ENCODE results near the gene PSD2. TPM values are rescaled to one million over a fixed set of nuclear protein-coding genes. Genes with fewer than 3 reads are reported as not detected.
"Not testable (repeated sequence)": the region's sequence is repeated elsewhere in the genome, so short reads cannot be mapped to it uniquely, and the experiment has no call there.

PSD2 gene
- total RNA-seq, 1 experiment from 2014 or later = 0.05 TPM

DNA sequence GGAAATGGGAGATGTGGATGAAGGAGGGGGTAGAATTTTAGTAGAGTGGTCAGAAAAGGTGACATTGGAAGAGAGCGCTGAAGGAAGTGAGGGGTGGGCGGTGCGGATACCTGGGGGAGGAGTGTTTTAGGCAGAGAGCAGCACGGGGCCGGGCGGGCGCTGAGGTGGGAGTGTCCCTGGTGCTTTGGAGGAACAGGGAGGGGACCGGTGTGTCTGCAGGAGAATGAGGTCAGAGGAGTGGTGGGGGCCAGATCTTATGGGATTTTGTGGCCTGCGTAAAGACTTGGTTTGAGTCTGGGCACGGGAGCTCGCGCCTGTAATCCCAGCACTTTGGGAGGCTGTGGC, 5.8 kb upstream of the PSD2 start:
- in situ Hi-C loops (cut with HindIII; ENCODE audit: low pct_unique_long_range_greater_than_20kb, low sequenced_read_pairs) (no loop called here), intact Hi-C loops (cut with micrococcal nuclease; ENCODE audit: unreplicated experiment) (loop anchor here (5.0 kb wide), 1 partner anchor 72 kb away; no protein-coding TSS in a partner anchor)
- Histone ChIP-seq H3K27me3 (ENCODE audit: control insufficient read depth, insufficient read depth, low read length) (peaks cover 2% of the 10 kb centered on the region; the same call in 1 of the 2 replicates), H3K4me1 (ENCODE audit: control insufficient read depth, insufficient read depth, low read length) (no peaks in the 10 kb centered on the region), H3K36me3 (ENCODE audit: control insufficient read depth, insufficient read depth, low read length) (no peaks in the 10 kb centered on the region), H3K9me3 (ENCODE audit: control insufficient read depth, insufficient read depth, low read depth, low read length) (no peaks in the 10 kb centered on the region), H3K27ac (ENCODE audit: low read length) (no peak overlapping the region), H3K4me3 (ENCODE audit: low read depth in 2 of 2, low read length in 2 of 2) (no peak overlapping the region)
- TF ChIP-seq POLR2AphosphoS5 (IDR thresholded peaks at IDR 0.05; ENCODE audit: low read depth, low read length) (no peak), SIN3A (IDR thresholded peaks at IDR 0.05; ENCODE audit: borderline replicate concordance, insufficient read depth, low read depth, low read length) (no peak), TCF7L2 (IDR thresholded peaks at IDR 0.05; ENCODE audit: low read depth, low read length) (no peak)
- TF ChIP-seq, protein P1, sequence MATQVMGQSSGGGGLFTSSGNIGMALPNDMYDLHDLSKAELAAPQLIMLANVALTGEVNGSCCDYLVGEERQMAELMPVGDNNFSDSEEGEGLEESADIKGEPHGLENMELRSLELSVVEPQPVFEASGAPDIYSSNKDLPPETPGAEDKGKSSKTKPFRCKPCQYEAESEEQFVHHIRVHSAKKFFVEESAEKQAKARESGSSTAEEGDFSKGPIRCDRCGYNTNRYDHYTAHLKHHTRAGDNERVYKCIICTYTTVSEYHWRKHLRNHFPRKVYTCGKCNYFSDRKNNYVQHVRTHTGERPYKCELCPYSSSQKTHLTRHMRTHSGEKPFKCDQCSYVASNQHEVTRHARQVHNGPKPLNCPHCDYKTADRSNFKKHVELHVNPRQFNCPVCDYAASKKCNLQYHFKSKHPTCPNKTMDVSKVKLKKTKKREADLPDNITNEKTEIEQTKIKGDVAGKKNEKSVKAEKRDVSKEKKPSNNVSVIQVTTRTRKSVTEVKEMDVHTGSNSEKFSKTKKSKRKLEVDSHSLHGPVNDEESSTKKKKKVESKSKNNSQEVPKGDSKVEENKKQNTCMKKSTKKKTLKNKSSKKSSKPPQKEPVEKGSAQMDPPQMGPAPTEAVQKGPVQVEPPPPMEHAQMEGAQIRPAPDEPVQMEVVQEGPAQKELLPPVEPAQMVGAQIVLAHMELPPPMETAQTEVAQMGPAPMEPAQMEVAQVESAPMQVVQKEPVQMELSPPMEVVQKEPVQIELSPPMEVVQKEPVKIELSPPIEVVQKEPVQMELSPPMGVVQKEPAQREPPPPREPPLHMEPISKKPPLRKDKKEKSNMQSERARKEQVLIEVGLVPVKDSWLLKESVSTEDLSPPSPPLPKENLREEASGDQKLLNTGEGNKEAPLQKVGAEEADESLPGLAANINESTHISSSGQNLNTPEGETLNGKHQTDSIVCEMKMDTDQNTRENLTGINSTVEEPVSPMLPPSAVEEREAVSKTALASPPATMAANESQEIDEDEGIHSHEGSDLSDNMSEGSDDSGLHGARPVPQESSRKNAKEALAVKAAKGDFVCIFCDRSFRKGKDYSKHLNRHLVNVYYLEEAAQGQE (IDR thresholded peaks at IDR 0.05; ENCODE audit: insufficient read depth in 1 of 2, low read depth in 2 of 2, low read length in 1 of 2) = no peak
- TF ChIP-seq, protein P2, sequence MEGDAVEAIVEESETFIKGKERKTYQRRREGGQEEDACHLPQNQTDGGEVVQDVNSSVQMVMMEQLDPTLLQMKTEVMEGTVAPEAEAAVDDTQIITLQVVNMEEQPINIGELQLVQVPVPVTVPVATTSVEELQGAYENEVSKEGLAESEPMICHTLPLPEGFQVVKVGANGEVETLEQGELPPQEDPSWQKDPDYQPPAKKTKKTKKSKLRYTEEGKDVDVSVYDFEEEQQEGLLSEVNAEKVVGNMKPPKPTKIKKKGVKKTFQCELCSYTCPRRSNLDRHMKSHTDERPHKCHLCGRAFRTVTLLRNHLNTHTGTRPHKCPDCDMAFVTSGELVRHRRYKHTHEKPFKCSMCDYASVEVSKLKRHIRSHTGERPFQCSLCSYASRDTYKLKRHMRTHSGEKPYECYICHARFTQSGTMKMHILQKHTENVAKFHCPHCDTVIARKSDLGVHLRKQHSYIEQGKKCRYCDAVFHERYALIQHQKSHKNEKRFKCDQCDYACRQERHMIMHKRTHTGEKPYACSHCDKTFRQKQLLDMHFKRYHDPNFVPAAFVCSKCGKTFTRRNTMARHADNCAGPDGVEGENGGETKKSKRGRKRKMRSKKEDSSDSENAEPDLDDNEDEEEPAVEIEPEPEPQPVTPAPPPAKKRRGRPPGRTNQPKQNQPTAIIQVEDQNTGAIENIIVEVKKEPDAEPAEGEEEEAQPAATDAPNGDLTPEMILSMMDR (IDR thresholded peaks at IDR 0.05) = no peak
- ATAC-seq = no peak
- POLR2A ChIA-PET = no interaction called here
- BruUV-seq (replicated peaks) = no TSS peak
- CTCF ChIA-PET = no interaction called here
- DNase-seq (ENCODE audit: low read depth, low spot score) = no peak

DNA sequence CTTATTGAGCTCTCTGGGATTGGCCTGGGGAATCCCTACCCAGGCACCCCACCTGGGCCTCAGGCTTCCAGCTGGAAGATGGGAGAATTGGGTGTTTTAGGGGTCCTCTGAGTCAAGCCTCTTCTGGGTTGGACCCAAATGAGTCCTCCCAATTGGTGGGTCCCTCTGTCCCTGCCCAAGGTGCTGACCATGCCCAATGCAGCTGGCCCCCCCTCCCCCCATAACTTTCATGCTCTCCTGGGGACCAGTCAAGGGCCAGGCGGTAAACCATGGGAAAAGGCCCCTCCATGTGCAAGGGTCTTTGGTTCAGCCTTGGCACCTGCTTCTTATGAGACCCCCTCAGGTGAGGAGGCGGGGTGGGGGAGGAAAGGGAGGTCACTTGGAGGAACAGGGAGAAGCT, 3.4 kb upstream of the PSD2 start:
- no TSS peak for BruUV-seq (replicated peaks)
- TF ChIP-seq, protein P1 (IDR thresholded peaks at IDR 0.05; ENCODE audit: insufficient read depth in 1 of 2, low read depth in 2 of 2, low read length in 1 of 2) = peak; percentile 61 to 64; a peak in 2 of 4 replicates
- TF ChIP-seq, protein P2 (IDR thresholded peaks at IDR 0.05) = no peak
- no peak for TF ChIP-seq TCF7L2 (IDR thresholded peaks at IDR 0.05; ENCODE audit: low read depth, low read length)
- DNase-seq (ENCODE audit: low read depth, low spot score) = no peak
- Histone ChIP-seq H3K27me3 (ENCODE audit: control insufficient read depth, insufficient read depth, low read length) (peaks cover 6% of the 10 kb centered on the region; the same call in 1 of the 2 replicates), H3K9me3 (ENCODE audit: control insufficient read depth, insufficient read depth, low read depth, low read length) (no peaks in the 10 kb centered on the region), H3K4me3 (ENCODE audit: low read depth in 2 of 2, low read length in 2 of 2) (no peak overlapping the region), H3K27ac (ENCODE audit: low read length) (no peak overlapping the region), H3K4me1 (ENCODE audit: control insufficient read depth, insufficient read depth, low read length) (peaks cover 4% of the 10 kb centered on the region; the same call in 1 of the 2 replicates), H3K36me3 (ENCODE audit: control insufficient read depth, insufficient read depth, low read length) (no peaks in the 10 kb centered on the region)
- CTCF ChIA-PET = interaction anchor here (1.2 kb wide), 2 partner anchors 53 to 177 kb away, joined by 4 to 5 read pairs; no protein-coding TSS in a partner anchor
- POLR2A ChIA-PET = no interaction called here
- in situ Hi-C loops (cut with HindIII; ENCODE audit: low pct_unique_long_range_greater_than_20kb, low sequenced_read_pairs) (no loop called here), intact Hi-C loops (cut with micrococcal nuclease; ENCODE audit: unreplicated experiment) (no loop called here)
- no peak for ATAC-seq

DNA sequence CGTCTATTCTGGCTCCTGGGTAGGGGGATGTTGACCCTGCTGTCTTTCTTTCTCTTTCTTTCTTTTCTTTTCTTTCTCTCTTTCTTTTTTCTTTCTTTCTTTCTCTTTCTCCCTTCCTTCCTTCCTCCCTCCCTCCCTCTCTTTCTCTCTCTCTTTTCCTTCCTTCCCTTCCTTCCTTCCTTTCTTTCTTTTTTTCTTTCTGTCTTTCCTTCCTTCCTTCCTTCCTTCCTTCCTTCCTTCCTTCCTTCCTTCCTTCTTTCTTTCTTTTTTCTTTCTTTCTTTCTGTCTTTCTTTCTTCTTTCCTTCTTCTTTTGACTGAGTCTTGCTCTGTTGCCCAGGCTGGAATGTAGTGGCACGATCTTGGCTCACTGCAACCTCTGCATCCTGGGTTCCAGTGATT, 3.0 kb upstream of the PSD2 start:
- POLR2A ChIA-PET; BruUV-seq (replicated peaks); DNase-seq (ENCODE audit: low read depth, low spot score); H3K36me3 ChIP-seq (ENCODE audit: control insufficient read depth, insufficient read depth, low read length); intact Hi-C loops (cut with micrococcal nuclease; ENCODE audit: unreplicated experiment); H3K4me1 ChIP-seq (ENCODE audit: control insufficient read depth, insufficient read depth, low read length); H3K27me3 ChIP-seq (ENCODE audit: control insufficient read depth, insufficient read depth, low read length); ATAC-seq; in situ Hi-C loops (cut with HindIII; ENCODE audit: low pct_unique_long_range_greater_than_20kb, low sequenced_read_pairs); H3K4me3 ChIP-seq (ENCODE audit: low read depth in 2 of 2, low read length in 2 of 2); H3K9me3 ChIP-seq (ENCODE audit: control insufficient read depth, insufficient read depth, low read depth, low read length); H3K27ac ChIP-seq (ENCODE audit: low read length): not testable (repeated sequence)
- CTCF ChIA-PET = interaction anchor here (0.7 kb wide), 1 partner anchor 68 kb away, joined by 9 read pairs; no protein-coding TSS in a partner anchor
